Astrocyte of the spinal cord (primary cell): ENCODE measurements around the gene TNS1.

Source experiments
- DNase-seq: peaks from one replicate; pipeline ENCODE4 v3.0.0; 2011; ENCODE audit warnings: low read depth, low spot score
- H3K4me3 ChIP-seq: 2 replicates; pipeline ENCODE4 v1.5.1; 2011; ENCODE audit warnings: low read depth, mild to moderate bottlenecking, low read length, moderate library complexity
- in situ Hi-C: cut with HindIII; loops from 2 replicates; pipeline ENCODE4 v1.10.0; 2017; ENCODE audit warnings: low sequenced_read_pairs
- TF ChIP-seq, protein P1 (sequence below): IDR thresholded peaks from 2 replicates; pipeline ENCODE4 v1.5.1; 2012; ENCODE audit warnings: low read depth, mild to moderate bottlenecking, low read length, inconsistent platforms

The TNS1 gene

DNA sequence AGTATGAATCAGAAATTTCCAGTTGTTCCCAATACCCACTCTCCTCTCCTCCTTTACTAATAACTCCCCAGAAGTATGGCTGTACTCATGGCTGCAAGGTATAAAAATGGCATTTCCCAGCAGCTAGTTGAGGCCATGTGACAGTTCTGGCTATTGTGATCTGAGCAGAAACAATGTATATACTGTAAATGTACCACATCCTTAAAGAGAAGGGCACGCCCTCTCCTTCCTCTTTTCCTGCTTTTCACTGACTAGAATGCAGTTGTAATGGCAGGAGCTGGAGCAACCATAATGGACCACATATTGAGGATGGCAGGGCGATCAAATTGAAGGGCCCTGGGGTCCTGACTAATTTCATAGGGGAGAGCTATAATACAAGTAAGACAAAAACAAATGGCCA lies 211.2 kb downstream of the TNS1 start:
- no peak for DNase-seq
- no peak overlapping the region for H3K4me3 ChIP-seq
- in situ Hi-C loops, result no loop called here
- TF ChIP-seq, protein P1, sequence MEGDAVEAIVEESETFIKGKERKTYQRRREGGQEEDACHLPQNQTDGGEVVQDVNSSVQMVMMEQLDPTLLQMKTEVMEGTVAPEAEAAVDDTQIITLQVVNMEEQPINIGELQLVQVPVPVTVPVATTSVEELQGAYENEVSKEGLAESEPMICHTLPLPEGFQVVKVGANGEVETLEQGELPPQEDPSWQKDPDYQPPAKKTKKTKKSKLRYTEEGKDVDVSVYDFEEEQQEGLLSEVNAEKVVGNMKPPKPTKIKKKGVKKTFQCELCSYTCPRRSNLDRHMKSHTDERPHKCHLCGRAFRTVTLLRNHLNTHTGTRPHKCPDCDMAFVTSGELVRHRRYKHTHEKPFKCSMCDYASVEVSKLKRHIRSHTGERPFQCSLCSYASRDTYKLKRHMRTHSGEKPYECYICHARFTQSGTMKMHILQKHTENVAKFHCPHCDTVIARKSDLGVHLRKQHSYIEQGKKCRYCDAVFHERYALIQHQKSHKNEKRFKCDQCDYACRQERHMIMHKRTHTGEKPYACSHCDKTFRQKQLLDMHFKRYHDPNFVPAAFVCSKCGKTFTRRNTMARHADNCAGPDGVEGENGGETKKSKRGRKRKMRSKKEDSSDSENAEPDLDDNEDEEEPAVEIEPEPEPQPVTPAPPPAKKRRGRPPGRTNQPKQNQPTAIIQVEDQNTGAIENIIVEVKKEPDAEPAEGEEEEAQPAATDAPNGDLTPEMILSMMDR, result no peak

DNA sequence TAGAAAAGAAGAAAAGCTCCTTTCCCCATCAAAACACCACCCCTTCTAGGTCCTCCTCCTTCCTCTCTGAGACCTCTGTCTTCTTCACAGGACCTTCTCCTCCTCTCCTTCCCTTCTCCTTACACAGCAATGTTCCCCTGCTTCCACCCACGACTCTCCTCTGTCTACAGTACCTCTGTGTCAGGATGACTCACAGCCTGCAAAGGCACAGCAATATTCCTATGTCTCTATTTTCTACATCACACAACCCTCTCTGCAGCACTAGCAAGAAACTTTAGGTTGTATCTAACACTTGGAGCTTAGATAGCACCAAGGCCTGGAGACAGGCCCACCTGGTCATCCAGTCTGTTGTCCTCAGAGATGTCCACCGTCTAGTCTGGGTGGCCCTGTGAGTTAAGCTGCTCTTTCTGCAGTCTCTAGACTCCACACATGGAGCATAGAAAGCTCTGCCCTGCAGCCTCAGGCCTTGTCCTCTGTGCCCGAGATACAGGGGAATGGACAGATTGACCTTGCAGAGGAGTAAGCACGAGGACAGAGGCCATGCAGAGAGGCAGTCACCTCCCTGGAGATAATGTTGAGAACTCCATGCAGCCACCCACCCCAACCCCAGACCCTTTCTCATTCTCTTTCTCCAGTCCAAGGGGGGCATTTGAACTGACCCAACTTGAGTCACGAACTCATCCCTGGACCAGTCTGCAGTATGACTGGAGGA lies 212.0 kb downstream of the TNS1 start:
- H3K4me3 ChIP-seq, result no peak overlapping the region
- DNase-seq, result peak; percentile 61
- in situ Hi-C loops, result no loop called here
- TF ChIP-seq, protein P1, result no peak

DNA sequence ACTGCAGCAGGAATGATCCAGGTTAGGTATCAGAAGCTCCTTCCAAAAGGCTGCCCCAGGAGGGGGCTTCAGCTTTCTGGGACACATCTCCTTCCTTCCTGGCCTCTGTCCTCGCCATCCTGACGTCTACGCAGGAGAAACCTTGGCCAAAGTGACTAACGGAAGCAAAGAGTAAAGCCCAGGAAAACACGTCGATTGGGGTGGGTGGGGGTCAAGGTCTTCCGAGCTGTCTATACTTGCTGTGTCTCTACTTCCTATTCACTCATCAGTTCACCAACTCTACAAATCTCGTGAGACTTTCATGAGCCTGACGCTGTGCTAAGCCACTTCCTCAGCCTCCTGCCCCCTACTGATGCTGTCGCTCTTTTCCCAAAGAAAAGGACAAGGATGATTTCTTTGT lies 212.6 kb downstream of the TNS1 start:
- no peak overlapping the region for H3K4me3 ChIP-seq
- DNase-seq, result peak; percentile 5
- TF ChIP-seq, protein P1, result no peak
- in situ Hi-C loops, result no loop called here

DNA sequence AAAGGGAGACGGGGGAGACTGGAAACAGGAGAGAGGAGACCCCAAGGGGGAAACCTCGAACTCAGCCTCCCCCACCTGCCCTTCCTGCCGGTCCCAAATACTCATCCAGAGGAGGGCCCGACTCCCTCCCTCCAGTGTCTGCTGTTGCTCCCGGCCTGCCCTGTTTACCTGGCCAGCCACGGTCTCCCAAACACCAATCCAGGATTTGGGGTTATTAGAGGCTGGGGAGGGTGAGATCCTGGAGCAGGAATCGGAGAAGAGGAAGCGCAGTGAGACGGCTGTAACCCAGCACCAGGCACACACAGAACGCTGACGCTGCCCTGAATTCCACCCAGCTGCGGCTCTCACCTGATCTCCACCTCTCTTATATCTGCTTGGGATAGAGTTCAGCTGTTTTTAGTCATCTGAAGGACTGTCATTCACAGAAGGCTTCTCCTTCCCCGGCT lies 213.0 kb downstream of the TNS1 start:
- in situ Hi-C loops, result no loop called here
- no peak overlapping the region for H3K4me3 ChIP-seq
- TF ChIP-seq, protein P1, result no peak
- no peak for DNase-seq

DNA sequence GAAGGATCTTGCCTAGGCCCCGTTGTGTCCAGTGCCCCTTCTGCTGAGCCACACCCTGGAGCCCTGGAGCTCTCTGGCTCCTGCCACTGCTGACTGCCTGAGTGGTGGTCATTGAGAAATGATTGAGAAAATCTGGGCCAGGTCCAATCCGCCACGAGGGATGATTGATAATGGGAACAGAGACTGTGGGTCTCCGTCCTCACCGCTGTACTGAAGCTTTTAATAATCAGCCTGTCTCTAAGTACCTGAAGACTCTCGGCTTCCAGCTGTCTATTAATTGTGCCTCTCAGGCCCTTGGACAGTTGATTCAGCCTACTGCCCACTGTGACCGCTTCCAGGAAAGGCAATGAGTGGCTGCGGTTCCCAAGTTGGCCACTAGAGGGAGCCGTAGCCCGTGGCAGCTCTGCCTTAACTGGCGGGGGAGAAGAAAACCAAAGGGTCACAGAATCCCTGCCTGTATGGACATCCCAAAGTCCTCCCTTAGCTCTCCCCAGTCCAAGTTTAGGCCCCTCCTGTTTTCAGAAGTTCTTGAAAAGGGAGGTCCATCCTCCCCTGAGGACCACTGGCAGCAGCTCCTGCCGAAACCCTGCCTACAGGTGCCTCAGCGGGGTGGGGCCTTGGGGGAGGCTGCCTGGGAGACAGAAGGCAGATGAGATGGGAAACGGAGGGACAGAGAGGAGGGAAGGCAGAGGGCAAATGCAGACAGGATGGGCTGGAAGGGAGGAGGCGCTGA lies 213.6 kb downstream of the TNS1 start:
- DNase-seq, result peak; percentile 64
- in situ Hi-C loops, result no loop called here
- no peak overlapping the region for H3K4me3 ChIP-seq
- TF ChIP-seq, protein P1, result peak; percentile 98

DNA sequence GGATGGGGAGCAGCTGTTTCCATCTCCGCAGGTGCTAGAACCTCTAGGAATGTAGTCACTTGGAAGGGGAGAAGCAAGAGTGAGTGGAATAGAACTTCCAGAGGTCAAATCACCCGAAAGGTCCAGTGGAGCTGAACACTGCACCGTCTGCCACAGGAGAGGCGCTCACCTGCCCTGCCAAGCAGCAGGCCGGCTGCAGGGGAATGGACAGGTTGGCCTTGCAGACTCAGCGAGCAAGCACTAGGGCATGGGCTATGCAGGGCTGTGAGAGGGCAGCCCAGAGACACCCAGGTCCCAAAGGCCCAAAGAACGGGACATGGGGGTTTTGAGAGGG lies 214.2 kb downstream of the TNS1 start:
- DNase-seq, result no peak
- no peak overlapping the region for H3K4me3 ChIP-seq
- TF ChIP-seq, protein P1, result no peak
- in situ Hi-C loops, result no loop called here
